Osteocyte (in vitro differentiated cells): ENCODE measurements around the gene CDH4. TPM values are rescaled to one million over a fixed set of nuclear protein-coding genes. Genes with fewer than 3 reads are reported as not detected.

ENCODE experiments used
- DNase-seq: peaks from one replicate; pipeline ENCODE4 v3.0.0; 2021; ENCODE audit warnings: mixed read lengths; ENCODE audit not compliant: unreplicated experiment; ENCODE audit errors: extremely low spot score
- H3K27ac Mint-ChIP-seq: one replicate; pipeline ENCODE4 v1.8.0; 2021; ENCODE audit warnings: mild to moderate bottlenecking, mixed read lengths; ENCODE audit not compliant: unreplicated experiment
- H3K27me3 Mint-ChIP-seq: one replicate; pipeline ENCODE4 v1.8.0; 2021; ENCODE audit warnings: mixed read lengths; ENCODE audit not compliant: unreplicated experiment
- H3K36me3 Mint-ChIP-seq: one replicate; pipeline ENCODE4 v1.8.0; 2021; ENCODE audit warnings: mixed read lengths; ENCODE audit not compliant: unreplicated experiment
- H3K4me1 Mint-ChIP-seq: one replicate; pipeline ENCODE4 v1.8.0; 2021; ENCODE audit warnings: mixed read lengths; ENCODE audit not compliant: unreplicated experiment
- H3K4me3 Mint-ChIP-seq: one replicate; pipeline ENCODE4 v1.8.0; 2021; ENCODE audit warnings: mild to moderate bottlenecking, moderate library complexity, mixed read lengths; ENCODE audit not compliant: unreplicated experiment
- H3K9me3 Mint-ChIP-seq: one replicate; pipeline ENCODE4 v1.8.0; 2021; ENCODE audit warnings: mixed read lengths; ENCODE audit not compliant: unreplicated experiment
- total RNA-seq: library from RNA; stranded (reverse); gene quantifications from 2 replicates; pipeline ENCODE4 v1.2.1, GENCODE V29; 2021
- TF ChIP-seq, protein P1 (sequence below): fragments of 200-600 bp; sonication (generic); IDR thresholded peaks from 2 replicates; pipeline ENCODE4 v1.5.0; 2021; ENCODE audit warnings: antibody characterized with exemption, mild to moderate bottlenecking, moderate library complexity

Gene CDH4
- total RNA-seq, 1 donor from 2014 or later, result 1.3 TPM

DNA sequence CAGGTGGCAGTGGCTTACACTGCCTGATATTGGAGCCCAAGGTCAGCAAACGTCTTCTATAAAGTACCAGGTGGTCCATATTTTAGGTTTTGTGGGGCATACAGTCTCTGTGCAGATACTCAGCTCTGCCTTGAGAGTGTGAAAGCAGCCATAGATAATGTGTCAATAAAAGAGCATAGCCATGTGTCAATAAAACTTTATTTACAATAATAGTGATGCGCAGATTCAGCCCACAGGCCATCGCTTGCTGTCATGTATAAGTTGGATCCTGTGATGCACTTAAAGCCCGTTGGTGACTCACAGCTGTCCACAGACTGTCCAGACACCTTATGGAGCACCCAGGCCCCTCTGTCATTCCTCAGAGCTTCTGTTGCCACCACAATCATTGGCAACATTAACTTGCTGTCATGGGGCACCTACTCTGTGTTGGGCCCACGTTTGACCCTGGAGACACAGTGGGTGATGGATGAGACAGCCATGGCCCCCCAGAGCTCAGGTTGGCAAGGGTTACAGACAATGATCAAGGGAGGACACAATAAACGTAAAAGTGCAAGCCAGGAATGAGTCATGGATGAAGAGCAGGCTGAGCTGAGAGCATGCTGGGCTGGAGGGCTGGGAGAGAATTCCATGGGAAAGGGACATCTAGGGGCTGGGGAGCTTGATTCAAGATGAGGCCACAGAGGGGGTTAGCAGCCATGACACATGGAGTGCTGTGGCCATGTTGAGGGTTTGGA lies 640.0 kb downstream of the CDH4 start:
- no peak overlapping the region for H3K27ac Mint-ChIP-seq
- TF ChIP-seq, protein P1, sequence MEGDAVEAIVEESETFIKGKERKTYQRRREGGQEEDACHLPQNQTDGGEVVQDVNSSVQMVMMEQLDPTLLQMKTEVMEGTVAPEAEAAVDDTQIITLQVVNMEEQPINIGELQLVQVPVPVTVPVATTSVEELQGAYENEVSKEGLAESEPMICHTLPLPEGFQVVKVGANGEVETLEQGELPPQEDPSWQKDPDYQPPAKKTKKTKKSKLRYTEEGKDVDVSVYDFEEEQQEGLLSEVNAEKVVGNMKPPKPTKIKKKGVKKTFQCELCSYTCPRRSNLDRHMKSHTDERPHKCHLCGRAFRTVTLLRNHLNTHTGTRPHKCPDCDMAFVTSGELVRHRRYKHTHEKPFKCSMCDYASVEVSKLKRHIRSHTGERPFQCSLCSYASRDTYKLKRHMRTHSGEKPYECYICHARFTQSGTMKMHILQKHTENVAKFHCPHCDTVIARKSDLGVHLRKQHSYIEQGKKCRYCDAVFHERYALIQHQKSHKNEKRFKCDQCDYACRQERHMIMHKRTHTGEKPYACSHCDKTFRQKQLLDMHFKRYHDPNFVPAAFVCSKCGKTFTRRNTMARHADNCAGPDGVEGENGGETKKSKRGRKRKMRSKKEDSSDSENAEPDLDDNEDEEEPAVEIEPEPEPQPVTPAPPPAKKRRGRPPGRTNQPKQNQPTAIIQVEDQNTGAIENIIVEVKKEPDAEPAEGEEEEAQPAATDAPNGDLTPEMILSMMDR, result no peak
- DNase-seq, result no peak
- no peaks in the 10 kb centered on the region for H3K4me1 Mint-ChIP-seq
- no peak overlapping the region for H3K4me3 Mint-ChIP-seq
- no peaks in the 10 kb centered on the region for H3K36me3 Mint-ChIP-seq
- no peaks in the 10 kb centered on the region for H3K27me3 Mint-ChIP-seq
- peaks cover 7% of the 10 kb centered on the region for H3K9me3 Mint-ChIP-seq

GRCh38 chr20:61895016-61895415 lies 643.0 kb downstream of the CDH4 start:
- no peak overlapping the region for H3K27ac Mint-ChIP-seq
- no peaks in the 10 kb centered on the region for H3K9me3 Mint-ChIP-seq
- no peak for DNase-seq
- no peaks in the 10 kb centered on the region for H3K4me1 Mint-ChIP-seq
- TF ChIP-seq, protein P1, result no peak
- no peaks in the 10 kb centered on the region for H3K36me3 Mint-ChIP-seq
- H3K4me3 Mint-ChIP-seq, result no peak overlapping the region
- no peaks in the 10 kb centered on the region for H3K27me3 Mint-ChIP-seq

GRCh38 chr20:61895686-61896057 lies 643.6 kb downstream of the CDH4 start:
- no peak for DNase-seq
- no peaks in the 10 kb centered on the region for H3K36me3 Mint-ChIP-seq
- H3K27me3 Mint-ChIP-seq, result no peaks in the 10 kb centered on the region
- TF ChIP-seq, protein P1, result no peak
- no peak overlapping the region for H3K27ac Mint-ChIP-seq
- H3K4me1 Mint-ChIP-seq, result no peaks in the 10 kb centered on the region
- no peaks in the 10 kb centered on the region for H3K9me3 Mint-ChIP-seq
- H3K4me3 Mint-ChIP-seq, result no peak overlapping the region

GRCh38 chr20:61896058-61896961 lies 644.2 kb downstream of the CDH4 start:
- TF ChIP-seq, protein P1, result peak; percentile 87
- H3K36me3 Mint-ChIP-seq, result no peaks in the 10 kb centered on the region
- no peak for DNase-seq
- no peak overlapping the region for H3K27ac Mint-ChIP-seq
- H3K4me1 Mint-ChIP-seq, result no peaks in the 10 kb centered on the region
- H3K4me3 Mint-ChIP-seq, result no peak overlapping the region
- H3K27me3 Mint-ChIP-seq, result no peaks in the 10 kb centered on the region
- no peaks in the 10 kb centered on the region for H3K9me3 Mint-ChIP-seq
